CD1c-positive myeloid dendritic cell (primary cell): ENCODE results near the gene KIF26A.
"Not testable (repeated sequence)": the region's sequence is repeated elsewhere in the genome, so short reads cannot be mapped to it uniquely, and the experiment has no call there.

Experiments used
- DNase-seq: peaks from one replicate; pipeline ENCODE4 v3.0.0-alpha.2; 2016; ENCODE audit errors: extremely low spot score

KIF26A gene

DNA sequence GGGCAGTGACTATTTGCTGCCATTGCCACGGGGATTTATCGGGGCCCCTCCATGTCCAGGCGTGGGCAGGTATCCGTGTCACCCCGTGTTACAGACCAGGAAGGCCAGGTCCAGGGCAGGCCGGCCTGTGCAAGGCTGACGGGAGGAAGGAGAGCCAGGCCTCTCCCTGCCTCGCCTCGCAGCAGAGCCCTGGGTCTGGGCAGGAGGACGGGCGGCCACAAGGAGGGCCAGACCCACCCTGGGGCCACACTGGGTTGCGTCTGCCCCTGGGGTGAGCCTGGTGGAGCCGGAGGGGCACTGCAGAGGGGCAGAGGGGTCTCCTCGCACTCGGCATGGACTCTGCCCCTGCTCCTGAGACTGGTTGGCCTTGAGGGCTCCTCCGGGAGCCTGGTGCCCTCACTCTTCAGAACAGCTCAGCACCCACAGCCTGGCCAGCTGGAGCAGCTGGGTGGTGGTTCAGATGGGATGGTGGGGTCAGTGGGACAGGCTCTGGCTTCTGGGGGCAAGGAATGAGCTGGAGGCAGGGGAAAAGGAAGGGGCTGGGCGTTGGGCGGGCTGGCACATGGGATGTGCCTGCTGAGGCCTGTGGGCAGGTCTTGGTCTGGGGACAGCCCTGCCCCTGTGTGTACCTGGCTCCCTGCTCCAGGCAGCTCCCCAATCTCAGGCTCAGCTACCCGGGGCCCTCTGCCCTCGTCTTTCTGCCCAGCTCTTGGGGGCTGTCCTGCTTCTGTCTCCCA, 53.9 kb downstream of the KIF26A start:
- no peak for DNase-seq

- DNase-seq, result no peak
These were observed 54.5 kb downstream of the KIF26A start for GRCh38 chr14:104192883-104193245.

DNA sequence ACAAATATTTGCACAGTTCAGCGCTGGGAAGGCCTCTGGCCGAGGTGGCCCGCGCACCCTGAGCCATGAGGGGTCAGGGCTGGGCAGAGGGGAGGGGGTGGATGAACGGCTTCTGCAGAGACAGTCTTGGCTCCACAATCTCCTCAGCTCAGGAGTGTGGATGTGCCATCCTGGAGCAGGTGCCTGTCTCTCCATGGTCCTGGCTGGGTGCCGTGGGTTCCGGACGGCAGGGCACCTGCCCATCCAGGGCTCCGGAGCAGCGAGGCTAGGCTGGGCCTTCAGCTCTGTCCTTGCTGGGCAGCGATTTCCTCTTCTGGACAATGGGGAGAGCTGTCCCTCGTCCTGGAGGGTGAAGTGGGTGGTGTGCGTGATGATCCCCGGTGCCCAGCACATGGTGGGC, 55.6 kb downstream of the KIF26A start:
- DNase-seq, result no peak

DNA sequence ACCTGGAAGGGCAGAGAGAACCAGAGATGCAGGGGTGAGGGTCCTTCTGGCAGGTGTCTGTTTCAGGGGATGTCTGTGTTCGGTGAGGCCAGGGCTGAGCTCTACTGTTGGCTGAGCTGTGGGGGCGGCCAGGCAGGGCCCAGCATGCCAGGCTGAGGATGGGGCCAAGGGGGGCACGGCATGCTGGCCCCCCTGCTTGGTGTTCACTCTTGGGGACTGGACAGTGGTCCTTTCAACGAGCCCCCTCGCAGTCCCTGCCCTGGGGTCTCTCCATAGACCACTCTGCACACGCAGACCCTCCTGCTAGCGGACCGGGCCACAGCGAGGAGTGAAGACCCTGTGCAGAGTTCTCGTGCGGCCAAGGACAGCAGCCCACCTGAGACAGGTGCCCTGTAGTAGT, 56.3 kb downstream of the KIF26A start:
- DNase-seq, result no peak

DNA sequence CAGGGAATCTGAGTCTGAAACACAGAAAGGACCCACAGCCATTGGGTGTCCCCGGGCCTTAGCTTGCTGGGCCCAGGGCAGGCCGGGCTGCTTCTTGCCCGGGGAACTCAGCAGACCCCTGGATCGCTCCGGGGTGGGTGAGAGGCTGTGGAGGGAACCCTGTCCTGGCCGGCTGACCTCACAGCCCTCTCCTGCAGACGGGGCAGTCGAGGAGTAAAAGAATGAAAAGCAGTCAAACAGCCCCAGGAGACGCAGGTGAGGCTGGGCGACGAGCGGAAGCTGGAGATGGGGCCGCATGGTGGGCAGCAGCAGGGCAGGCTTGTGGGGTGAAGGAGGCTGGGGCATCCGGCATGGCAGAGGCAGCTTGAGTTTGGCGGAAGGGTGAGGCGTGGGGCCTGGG, 57.0 kb downstream of the KIF26A start:
- DNase-seq, result no peak

DNA sequence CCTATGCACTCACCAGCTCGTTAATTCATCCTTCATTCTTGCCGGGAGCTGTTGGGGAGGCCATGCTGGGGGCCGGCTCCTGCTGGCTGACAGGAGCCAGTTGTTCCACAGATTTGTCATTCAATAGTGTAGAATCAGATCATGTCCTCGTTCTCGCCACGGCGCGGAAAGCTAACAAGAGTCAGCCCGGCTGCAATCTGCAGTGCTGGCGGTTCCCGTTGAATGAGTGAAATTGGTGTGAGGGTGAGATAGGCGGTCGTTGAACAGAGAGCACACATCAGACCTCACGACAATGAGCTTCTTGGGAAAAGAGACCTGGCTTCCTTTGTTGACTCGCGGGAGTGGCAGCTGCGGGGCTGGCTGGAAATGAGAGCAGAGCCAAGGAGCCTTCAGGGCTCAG, 57.5 kb downstream of the KIF26A start:
- no peak for DNase-seq

- DNase-seq, result no peak
These were observed 58.2 kb downstream of the KIF26A start for GRCh38 chr14:104196461-104197140.

- no peak for DNase-seq
These were observed 59.3 kb downstream of the KIF26A start for GRCh38 chr14:104197449-104198247.

DNA sequence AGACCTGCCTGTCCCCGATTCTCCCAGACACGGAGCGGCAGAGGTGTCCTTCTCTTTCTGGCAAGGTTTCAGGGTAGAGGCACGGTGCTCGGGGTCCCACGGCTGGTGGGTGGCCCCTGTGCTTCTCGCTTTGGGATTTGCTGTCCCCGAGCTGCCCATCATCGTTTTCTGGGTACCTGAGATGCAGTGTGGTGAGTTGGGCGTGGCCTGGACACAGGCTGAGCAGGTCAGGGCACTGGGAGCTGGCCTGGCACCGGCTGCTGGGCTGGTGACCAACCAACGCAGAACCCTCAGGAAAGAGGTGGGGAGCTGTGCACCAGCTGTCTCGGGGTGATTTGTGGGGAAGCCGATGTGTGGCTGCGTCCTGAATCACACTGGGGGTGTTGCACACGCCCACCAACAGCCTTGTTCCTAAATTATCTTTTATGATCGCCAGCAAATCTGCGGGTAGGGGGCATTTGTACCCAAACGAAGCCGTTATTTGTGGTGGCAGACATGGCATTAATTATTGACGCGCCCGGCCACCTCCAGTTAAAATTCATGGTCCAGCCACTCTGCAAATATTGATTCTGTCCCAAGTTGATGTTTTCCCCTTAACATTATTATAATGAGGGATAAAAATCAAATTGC, 61.0 kb downstream of the KIF26A start:
- DNase-seq, result no peak

GRCh38 chr14:104200106-104200505, 61.7 kb downstream of the KIF26A start:
- no peak for DNase-seq

DNA sequence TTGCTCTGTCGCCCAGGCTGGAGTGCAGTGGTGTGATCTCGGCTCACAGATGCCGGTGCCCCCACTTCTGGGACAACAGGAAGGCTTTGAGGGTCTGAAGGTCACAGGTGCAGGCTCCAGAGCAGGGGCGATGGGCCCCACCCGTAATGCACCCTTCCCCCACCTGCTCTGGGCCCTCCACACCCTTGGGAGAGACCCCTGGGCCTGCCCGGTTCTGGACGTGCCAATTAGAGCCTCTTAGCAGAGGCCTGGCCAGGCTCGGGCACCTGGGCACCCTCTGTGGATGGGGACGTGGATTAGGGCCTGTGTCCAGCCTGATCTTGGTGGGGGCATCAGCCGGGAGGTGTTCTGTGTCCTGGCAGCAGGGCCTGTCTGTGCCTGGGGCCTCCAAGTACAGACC, 62.2 kb downstream of the KIF26A start:
- no peak for DNase-seq

- DNase-seq, result no peak
These were observed 62.7 kb downstream of the KIF26A start for GRCh38 chr14:104201063-104201462.

GRCh38 chr14:104201496-104201895, 63.1 kb downstream of the KIF26A start:
- DNase-seq, result no peak

GRCh38 chr14:104202259-104203070, 64.1 kb downstream of the KIF26A start:
- no peak for DNase-seq

GRCh38 chr14:104203071-104203425, 64.7 kb downstream of the KIF26A start:
- DNase-seq, result no peak

DNA sequence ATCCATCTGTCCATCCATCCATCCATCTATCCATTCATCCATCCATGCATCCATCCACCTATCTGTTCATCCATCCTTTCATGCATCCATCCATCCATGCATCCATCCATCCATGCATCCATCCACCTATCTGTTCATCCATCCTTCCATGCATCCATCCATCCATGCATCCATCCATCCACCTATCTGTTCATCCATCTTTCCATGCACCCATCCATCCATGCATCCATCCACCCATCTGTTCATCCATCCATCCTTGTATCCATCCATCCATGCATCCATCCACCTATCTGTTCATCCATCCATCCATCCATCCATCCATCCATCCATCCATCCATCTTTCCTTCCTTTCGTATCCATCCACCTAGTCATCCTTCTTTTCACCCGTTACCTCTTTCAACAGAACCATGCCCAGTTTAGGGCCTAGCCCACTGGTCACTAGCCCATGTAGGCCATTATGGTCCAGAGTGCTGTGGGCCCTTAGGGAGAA, 66.3 kb downstream of the KIF26A start:
- no peak for DNase-seq

DNA sequence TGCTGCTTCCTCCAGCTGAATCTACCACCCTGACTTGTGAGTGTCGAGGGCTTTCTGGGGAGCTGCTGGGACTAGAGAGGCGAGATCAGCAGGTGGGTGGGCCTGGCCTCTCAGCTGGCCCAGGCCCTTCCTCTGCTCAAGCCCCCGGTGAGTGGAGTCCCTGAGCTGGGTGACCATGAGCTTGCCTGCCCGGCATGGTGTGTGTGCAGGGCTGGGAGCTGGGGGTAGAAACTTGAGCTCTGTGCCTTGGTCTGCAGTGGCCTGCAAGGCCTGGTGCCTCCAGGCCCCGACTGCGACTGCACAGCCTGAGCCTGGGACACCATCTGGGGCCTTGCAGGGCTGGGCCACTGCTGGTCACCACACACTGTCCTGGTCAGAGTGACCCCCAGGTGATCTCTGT, 67.4 kb downstream of the KIF26A start:
- DNase-seq, result no peak

- DNase-seq, result no peak
These were observed 68.0 kb downstream of the KIF26A start for GRCh38 chr14:104206281-104206904.

GRCh38 chr14:104207142-104208014, 69.0 kb downstream of the KIF26A start:
- DNase-seq, result no peak

DNA sequence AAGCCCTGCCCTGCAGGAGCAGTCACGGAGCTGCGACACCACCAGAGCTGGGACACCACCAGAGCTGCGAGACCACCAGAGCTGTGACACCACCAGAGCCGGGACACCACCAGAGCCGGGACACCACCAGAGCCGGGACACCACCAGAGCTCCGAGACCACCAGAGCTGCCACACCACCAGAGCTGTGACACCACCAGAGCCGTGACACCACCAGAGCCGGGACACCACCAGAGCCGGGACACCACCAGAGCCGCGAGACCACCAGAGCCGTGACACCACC, 69.6 kb downstream of the KIF26A start:
- DNase-seq, result not testable (repeated sequence)
